ENCODE data around the gene CILP2. TPM values are rescaled to one million over a fixed set of nuclear protein-coding genes. Genes with fewer than 3 reads are reported as not detected.

The CILP2 gene
- polyA plus RNA-seq, 1 donor, result 0.17 TPM

DNA sequence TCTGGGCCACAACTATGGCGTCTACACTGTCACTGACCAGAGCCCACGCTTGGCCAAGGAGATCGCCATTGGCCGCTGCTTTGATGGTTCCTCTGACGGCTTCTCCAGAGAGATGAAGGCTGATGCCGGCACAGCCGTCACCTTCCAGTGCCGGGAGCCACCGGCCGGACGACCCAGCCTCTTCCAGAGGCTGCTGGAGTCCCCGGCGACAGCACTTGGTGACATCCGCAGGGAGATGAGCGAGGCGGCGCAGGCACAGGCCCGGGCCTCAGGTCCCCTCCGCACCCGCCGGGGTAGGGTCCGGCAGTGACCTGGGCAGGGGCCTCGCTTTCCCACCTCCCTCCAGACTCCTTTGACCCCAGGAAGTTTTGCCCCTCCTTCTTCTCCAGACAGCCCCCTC, 7.6 kb downstream of the CILP2 start:
- DNase-seq, result no peak

GRCh38 chr19:19546751-19547162, 8.7 kb downstream of the CILP2 start:
- no peak for DNase-seq

DNA sequence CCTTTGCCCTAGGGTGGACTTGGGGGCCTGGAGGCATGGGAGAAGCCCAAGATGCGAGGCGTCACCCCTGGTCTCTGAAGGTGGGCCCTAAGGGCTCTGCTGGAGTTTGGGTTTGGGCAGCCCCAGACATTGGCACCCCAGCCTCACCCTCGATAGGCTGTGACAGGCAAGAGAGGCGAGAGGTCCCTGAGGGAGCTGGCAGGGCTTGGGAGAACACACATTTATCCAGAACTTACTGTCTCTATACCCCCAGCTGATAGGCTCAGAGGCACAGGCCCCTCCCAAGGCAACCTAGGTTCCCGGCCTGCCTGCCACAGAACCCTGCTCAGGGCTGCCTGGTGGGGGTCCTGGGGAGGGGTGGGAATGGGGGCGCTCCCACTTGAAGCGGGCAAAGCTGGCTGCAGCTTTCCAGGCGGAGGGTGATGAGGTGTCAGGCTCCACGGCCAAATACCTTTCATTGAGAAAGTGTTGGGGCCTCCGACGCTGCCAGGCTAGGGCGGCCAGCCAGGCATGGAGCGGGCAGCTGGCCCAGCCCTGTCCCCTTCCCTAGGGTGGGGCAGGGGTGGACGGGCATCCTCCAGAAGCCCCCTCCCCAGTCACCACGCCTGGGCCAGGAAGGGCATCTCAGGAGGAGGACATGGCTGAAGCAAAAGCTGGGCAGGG, 9.7 kb downstream of the CILP2 start:
- DNase-seq, result no peak

DNA sequence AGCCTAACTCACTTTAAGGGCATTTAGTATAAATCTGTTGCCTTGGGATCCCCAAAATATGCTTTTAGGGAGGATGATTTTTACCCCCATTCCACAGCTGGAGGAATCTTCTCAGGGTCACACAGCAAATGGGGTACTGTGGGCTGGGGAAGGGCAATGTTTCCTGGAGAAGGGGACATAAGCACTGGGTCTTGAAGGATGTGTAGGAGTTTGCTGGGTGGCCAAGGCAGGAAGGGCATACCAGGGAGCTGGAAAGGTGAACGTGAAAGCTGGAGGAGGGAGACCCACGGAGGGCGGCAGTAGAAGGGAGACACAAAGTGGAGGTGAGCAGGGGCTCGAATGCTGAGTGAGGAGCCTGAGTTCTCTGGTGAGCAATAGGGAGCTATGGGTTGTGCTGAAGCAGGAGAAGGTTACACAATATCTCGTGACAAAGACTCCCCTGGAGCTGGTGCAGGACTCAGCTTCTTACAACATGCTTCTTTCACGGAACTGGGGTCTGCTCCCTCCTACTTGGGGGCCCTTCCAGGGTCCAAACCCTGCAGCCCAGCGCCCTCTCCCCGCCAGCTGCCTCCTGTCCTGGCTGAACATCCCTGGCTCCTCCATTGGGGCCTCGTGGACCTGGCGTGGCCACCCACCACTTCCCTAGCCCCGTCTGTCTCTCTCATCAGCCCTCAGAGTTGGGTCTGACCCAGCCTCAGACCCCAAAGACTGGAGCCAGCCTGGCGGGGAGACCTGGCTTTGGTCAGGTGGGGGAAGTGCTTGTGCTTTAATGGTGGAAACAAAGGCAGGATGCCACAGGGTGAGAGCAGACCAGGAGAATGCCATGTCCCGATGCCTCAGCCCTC, 11.1 kb downstream of the CILP2 start:
- DNase-seq, result no peak

DNA sequence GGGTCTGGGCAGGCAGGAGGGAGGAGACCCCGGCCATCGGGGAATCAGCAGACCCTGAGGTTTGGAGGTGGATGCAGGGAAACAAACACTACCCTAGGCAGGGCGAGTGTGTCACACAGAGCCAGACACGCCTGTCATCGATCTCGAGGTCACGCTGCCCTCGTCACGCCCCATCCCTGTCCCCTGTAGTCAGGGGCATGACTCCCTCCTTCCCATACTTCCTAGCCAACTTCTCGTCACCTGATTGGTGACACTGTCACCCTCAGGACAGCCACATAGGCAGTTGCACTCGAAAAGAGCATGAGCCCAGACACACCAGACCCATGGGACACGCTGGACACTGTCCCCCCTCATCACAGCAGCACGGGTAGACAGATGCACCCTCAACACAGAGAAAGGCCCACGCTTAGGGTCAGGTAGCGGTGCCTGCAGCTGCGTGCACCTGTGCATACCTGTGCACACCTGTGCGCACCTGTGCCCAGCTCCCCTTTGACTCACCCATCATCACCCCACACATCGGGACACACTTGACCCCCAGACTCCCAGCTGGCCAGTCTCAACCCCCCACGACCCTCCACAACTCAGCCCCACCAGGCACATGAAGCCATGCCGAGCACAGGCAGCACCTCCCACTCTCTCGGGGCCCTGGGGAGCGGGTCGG, 11.9 kb downstream of the CILP2 start:
- DNase-seq, result no peak

DNA sequence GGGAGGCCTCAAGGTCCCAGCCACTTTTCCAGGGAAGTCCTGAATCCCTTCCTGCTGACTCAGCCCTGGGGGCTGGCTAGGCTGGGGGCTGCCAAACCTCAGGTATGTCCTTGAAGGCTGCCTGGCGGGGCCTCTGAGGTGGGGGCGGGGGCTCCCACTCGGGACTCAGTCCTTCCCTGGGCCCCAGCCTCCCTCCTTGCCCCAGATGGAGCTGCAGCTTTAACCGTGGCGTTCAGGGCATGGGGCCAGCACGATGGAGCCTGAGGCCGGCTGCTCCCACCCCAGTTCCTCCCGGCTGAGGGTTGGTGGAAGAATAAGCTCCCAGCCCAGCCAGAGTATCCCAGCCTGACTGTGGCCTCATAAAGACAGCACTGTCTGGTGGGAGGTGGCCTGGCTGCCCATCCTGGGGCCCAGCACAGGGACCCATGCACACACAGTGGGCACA, 12.4 kb downstream of the CILP2 start:
- no peak for DNase-seq

DNA sequence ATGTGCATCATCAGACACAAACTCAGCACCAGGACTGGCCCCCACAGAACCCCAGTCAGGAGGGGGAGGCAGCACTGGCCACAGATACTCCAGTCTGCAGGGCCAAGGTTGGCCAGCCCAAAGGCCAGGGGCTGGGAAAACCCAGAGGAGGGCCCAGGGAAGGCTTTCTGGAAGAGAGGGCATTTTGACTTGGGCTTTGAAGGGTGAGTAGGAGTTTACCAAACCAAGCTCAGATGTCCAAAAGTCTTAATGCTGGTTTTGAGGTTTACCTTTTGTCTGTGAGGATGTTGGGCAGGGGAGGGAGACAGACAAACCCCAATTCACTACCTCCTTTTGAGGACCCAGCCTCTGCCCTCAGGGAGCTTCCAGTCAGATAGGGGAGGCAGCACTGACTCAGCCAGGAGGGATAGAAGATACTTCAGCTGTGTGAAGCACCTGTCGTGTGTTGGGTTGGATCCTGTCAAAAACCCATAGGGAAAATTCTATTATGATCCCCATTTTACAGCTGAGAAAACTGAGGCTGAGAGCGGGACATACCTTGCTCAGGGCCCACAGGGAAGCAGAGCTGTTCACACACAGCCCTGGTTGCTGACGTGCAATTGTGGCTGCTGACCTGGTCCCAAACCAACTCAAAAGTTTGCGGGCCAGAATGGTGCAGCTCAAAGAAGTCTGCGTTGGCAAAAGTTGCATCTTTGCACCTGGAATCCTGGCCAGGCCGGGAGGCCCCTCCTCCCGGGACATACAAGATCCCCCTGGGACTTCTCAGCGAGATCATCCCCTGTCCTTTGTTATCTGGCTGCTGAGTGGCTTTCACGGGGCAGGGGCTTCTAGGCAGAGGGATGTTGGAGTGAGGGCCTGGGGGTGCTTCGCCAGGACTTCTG, 13.1 kb downstream of the CILP2 start:
- DNase-seq, result no peak

DNA sequence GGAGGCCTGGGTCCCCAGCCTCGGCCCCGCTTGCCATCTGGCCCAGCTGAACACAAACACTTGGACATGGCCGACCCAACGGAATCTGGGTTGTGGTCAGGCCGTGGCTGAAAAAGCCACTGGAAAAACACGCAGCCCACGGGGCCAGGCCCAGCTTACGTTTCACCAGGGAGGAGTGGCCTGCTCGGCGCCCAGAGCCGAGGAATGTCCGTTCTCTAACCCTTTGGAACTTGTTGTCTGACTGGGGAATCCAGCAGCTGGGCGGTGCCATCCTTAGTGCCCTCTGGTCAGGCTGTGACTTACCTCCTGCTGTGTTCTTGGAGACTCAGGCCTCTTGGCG, 13.8 kb downstream of the CILP2 start:
- no peak for DNase-seq

DNA sequence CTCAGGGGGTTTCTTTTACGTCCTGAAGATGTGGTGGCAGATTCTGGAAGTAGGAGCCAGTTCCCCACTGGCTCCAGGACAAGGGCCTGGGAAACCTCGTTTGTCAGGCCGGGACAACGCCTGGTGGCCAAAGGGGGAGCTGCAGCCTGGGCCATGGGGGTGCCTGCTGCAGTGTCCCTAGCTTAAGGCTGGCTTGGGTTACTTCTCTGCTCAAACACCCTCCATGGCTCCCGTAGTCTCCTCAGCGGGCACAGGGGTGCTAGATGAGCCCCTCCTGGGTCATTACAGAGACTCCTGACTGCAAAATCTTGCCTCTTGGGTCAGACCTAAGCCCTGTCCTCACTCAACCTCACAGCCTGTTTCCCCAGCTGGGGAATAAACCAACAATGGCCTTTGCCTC, 14.7 kb downstream of the CILP2 start:
- DNase-seq, result no peak

- DNase-seq, result no peak
Measured at GRCh38 chr19:19553670-19554069, 15.6 kb downstream of the CILP2 start.

GRCh38 chr19:19554074-19555023, 16.3 kb downstream of the CILP2 start:
- no peak for DNase-seq

DNA sequence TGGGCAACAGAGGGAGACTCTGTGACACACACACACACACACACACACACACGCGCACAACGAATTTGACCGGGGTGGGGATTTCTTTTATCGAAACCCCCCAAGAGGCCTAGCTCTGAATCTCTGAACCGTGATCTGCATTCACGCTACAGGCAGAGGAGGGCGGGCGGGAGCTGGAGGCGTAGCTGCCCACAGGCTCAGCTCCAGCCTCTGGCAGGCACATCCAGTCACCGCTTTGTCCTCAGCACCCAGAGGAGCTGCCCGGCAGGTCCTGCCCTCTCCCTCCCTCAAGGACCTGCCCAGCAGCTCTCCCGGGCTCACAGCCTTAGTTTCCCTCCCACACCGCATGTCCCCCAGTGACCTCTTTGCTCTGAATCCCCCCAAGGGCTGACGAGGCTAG, 20.0 kb downstream of the CILP2 start:
- no peak for DNase-seq

DNA sequence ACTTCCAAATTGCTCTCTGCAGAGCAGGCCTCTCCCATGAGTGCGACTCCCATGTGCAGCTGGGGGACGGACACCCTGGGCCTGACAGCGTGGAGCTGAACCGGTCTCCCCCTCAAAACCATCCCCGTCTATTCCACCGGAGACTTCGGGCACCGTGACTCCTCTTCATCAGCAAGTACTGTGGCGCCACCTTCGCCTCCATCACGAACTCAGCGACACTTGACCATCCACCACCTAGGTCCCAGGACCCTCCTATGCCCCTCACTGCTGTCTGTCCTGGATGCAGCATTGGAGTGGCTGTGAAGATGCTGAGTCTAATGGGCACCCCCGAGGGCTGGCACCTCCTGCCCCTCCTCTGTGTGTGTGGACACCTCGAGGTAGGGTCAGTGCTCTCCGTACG, 20.6 kb downstream of the CILP2 start:
- no peak for DNase-seq

DNA sequence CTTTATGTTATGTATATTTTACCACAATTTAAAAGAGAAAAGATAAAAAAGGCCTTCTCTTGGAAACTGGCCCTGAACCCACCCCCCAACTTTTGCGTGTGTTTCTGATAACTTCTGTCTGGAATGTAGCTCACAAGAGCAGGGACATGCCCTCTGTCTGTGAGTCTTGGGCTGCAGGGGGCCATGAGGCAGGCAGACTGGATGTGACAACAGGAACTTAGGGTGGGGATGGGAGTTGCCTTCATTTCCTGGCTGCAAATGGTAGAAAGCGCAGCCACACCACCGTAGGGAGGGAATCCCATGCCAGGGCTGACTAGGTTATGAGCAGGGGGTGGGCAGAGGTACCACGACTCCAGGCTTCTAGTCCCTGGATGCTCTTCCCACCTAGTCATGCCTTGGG, 21.9 kb downstream of the CILP2 start:
- no peak for DNase-seq

GRCh38 chr19:19561946-19562664, 24.0 kb downstream of the CILP2 start:
- no peak for DNase-seq

GRCh38 chr19:19562665-19563347, 24.7 kb downstream of the CILP2 start:
- no peak for DNase-seq

DNA sequence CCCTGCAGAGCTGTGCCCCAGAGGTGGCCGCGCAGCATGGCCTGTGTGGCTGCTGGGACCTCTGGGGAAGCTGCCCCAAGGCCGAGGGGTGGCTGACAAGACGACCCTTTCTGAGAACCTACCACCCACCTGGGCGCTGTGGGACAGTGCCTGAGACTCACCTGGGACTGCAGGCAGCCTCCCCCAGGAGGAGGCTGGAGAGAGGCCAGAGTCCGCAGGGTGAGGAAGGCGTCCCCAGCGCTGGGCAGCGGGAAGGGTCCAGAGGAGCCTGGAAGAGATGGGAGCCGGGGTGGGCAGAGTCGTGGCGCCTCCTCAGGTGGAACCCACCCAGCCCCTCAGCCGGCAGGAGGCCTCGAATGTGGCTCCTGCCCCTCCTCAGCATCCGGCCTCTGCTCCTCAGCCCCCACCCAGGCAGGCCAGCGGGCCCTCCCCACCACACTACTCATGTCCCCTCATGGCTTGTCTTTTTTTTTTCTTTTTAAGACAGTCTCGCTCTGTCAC, 25.3 kb downstream of the CILP2 start:
- no peak for DNase-seq

DNA sequence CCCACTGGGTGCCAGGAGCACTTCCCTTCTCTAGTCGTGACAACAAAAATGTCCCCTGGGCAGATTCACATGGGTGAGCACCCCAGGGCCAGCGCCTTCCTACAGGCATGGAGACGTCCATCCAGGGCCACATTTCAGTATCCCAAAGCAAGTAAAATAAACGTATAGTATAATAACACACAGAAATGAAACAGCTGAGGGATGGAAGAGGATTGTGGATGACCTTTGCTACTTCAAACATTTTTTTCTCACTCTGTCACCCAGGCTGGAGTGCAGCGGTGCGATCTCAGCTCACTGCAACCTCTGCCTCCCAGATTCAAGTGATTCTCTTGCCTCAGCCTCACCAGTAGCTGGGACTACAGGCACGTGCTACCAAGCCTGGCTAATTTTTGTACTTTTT, 28.2 kb downstream of the CILP2 start:
- DNase-seq, result no peak

DNA sequence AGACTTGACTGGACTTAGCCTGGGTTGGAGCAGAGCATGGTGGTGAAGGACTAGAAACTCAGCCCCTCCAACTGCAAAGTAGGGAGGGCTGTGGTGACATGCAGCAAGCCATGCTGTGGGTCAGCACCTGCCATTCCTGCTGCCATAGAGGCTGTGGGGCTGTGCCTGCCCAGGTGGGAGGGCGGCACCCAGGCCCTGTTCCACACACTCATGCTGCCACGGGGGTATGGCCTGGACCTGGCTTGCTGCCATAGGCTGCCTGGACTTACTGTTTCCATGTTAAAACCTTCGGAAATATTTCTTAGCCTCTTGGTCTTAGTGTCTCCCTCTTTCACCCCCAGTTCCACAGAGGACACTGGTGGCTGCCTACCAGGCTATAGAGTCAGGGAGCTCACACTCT, 29.3 kb downstream of the CILP2 start:
- DNase-seq, result no peak

Data from left kidney (tissue), 2 donors.